ENCODE data around the gene LMX1A.

LMX1A gene

GRCh38 chr1:165225062-165225461 is 131.5 kb downstream of the LMX1A start:
- H3K4me3 ChIP-seq (ENCODE audit: low read depth, low read length): no peak overlapping the region
- H3K9me3 ChIP-seq (ENCODE audit: control insufficient read depth, insufficient read depth, low read depth, low read length): no peaks in the 10 kb centered on the region
- TF ChIP-seq YY2 (tag by site-specific recombination; IDR thresholded peaks at IDR 0.05): no peak
- TF ChIP-seq REPIN1 (tag by site-specific recombination; IDR thresholded peaks at IDR 0.05; ENCODE audit: low read depth): no peak
- TF ChIP-seq GLI2 (tag by site-specific recombination; IDR thresholded peaks at IDR 0.05; ENCODE audit: borderline replicate concordance, low read depth): no peak
- TF ChIP-seq OSR2 (tag by site-specific recombination; IDR thresholded peaks at IDR 0.05): no peak
- TF ChIP-seq ZNF223 (tag by site-specific recombination; IDR thresholded peaks at IDR 0.05): no peak
- no peak for TF ChIP-seq ZNF692 (tag by site-specific recombination; IDR thresholded peaks at IDR 0.05)
- TF ChIP-seq GLIS2 (tag by site-specific recombination; IDR thresholded peaks at IDR 0.05): no peak
- no peak for TF ChIP-seq ZSCAN30 (tag by site-specific recombination; IDR thresholded peaks at IDR 0.05)
- no peak for TF ChIP-seq ZNF626 (tag by site-specific recombination; IDR thresholded peaks at IDR 0.05)
- no peak for TF ChIP-seq ZNF610 (tag by site-specific recombination; IDR thresholded peaks at IDR 0.05; ENCODE audit: borderline replicate concordance)
- TF ChIP-seq SALL2 (tag by site-specific recombination; IDR thresholded peaks at IDR 0.05; ENCODE audit: borderline replicate concordance): no peak
- no peak for TF ChIP-seq ZNF366 (tag by site-specific recombination; conservative IDR thresholded peaks at IDR 0.05)
- TF ChIP-seq ZNF398 (tag by site-specific recombination; IDR thresholded peaks at IDR 0.05): no peak
- CTCF ChIA-PET: interaction anchor here (1.3 kb wide), 1 partner anchor 33 kb away, joined by 4 read pairs; no protein-coding TSS in a partner anchor
- no peaks in the 10 kb centered on the region; the same call in 1 of the 2 replicates for H3K4me1 ChIP-seq (ENCODE audit: control insufficient read depth, insufficient read depth, low read length)
- H3K27ac ChIP-seq (ENCODE audit: extremely low read depth, low read depth, low read length): no peak overlapping the region
- POLR2A ChIA-PET: no interaction called here
- H3K36me3 ChIP-seq (ENCODE audit: control insufficient read depth in 2 of 2, insufficient read depth in 1 of 2, low read length in 2 of 2): no peaks in the 10 kb centered on the region

GRCh38 chr1:165224504-165224903 is 132.0 kb downstream of the LMX1A start:
- no peak overlapping the region for H3K4me3 ChIP-seq (ENCODE audit: low read depth, low read length)
- no peaks in the 10 kb centered on the region for H3K9me3 ChIP-seq (ENCODE audit: control insufficient read depth, insufficient read depth, low read depth, low read length)
- CTCF ChIA-PET: interaction anchor here (1.3 kb wide), 1 partner anchor 33 kb away, joined by 4 read pairs; no protein-coding TSS in a partner anchor
- H3K4me1 ChIP-seq (ENCODE audit: control insufficient read depth, insufficient read depth, low read length): no peaks in the 10 kb centered on the region; the same call in 1 of the 2 replicates
- POLR2A ChIA-PET: no interaction called here
- no peak overlapping the region for H3K27ac ChIP-seq (ENCODE audit: extremely low read depth, low read depth, low read length)
- no peaks in the 10 kb centered on the region for H3K36me3 ChIP-seq (ENCODE audit: control insufficient read depth in 2 of 2, insufficient read depth in 1 of 2, low read length in 2 of 2)
- TF ChIP-seq ZNF610 (tag by site-specific recombination; IDR thresholded peaks at IDR 0.05; ENCODE audit: borderline replicate concordance) (no peak), ZNF530 (tag by site-specific recombination; IDR thresholded peaks at IDR 0.05; ENCODE audit: low read depth) (no peak), ZNF585B (tag by site-specific recombination; IDR thresholded peaks at IDR 0.05) (no peak), SALL2 (tag by site-specific recombination; IDR thresholded peaks at IDR 0.05; ENCODE audit: borderline replicate concordance) (no peak), KLF1 (tag by site-specific recombination; IDR thresholded peaks at IDR 0.05) (no peak), ZNF561 (tag by site-specific recombination; IDR thresholded peaks at IDR 0.05; ENCODE audit: borderline replicate concordance) (no peak), ZNF248 (tag by site-specific recombination; IDR thresholded peaks at IDR 0.05) (no peak), ZNF157 (tag by site-specific recombination; IDR thresholded peaks at IDR 0.05) (no peak), ZNF2 (tag by site-specific recombination; IDR thresholded peaks at IDR 0.05) (no peak)

DNA sequence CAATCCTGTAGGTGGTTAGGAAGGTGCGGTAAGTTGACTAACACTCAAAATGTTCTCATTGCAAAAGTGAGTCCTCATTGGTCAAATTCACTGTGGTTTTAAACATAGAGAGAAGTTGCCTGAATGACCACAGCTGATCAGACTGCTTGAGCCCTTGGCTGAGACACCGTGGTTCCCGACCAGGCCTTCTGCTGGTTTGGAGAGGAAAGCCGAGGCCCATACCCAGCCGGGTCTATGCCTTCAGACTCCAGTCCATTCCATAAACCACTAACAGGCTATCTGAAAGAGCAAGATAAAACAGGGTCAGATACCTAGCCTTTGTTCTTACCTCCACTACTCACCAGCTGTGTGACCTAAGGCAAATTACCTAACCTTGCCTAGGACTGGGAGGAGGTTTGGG is 133.9 kb downstream of the LMX1A start:
- Histone ChIP-seq H3K27ac (ENCODE audit: extremely low read depth, low read depth, low read length) (no peak overlapping the region), H3K9me3 (ENCODE audit: control insufficient read depth, insufficient read depth, low read depth, low read length) (no peaks in the 10 kb centered on the region), H3K4me3 (ENCODE audit: low read depth, low read length) (no peak overlapping the region), H3K4me1 (ENCODE audit: control insufficient read depth, insufficient read depth, low read length) (no peaks in the 10 kb centered on the region; the same call in 1 of the 2 replicates), H3K36me3 (ENCODE audit: control insufficient read depth in 2 of 2, insufficient read depth in 1 of 2, low read length in 2 of 2) (no peaks in the 10 kb centered on the region)
- ChIA-PET CTCF (no interaction called here), POLR2A (no interaction called here)
- TF ChIP-seq ZNF513 (tag by site-specific recombination; IDR thresholded peaks at IDR 0.05): no peak
- TF ChIP-seq FEZF1 (tag by site-specific recombination; IDR thresholded peaks at IDR 0.05): no peak
- TF ChIP-seq ZNF16 (tag by site-specific recombination; IDR thresholded peaks at IDR 0.05; ENCODE audit: low read depth): no peak
- TF ChIP-seq ZNF692 (tag by site-specific recombination; IDR thresholded peaks at IDR 0.05): no peak
- TF ChIP-seq ZNF610 (tag by site-specific recombination; IDR thresholded peaks at IDR 0.05; ENCODE audit: borderline replicate concordance): no peak
- no peak for TF ChIP-seq PRDM6 (tag by site-specific recombination; IDR thresholded peaks at IDR 0.05)
- TF ChIP-seq ZNF169 (tag by site-specific recombination; IDR thresholded peaks at IDR 0.05): no peak

Measured in HEK293 (cell line).